HepG2 (cell line): ENCODE results near the gene PAXX. TPM values are rescaled to one million over a fixed set of nuclear protein-coding genes. Genes with fewer than 3 reads are reported as not detected.

Experiments used
- ERF ChIP-seq: IDR thresholded peaks from 2 replicates; pipeline ENCODE4 v1.6.1; 2018; ENCODE audit warnings: missing biosample characterization, missing genetic modification reagents
- HOXA9 ChIP-seq: sonication (generic); formaldehyde crosslinking; IDR thresholded peaks from 2 replicates; pipeline ENCODE4 v1.8.1; 2022; ENCODE audit warnings: missing genetic modification reagents, mild to moderate bottlenecking, moderate library complexity, borderline replicate concordance
- JARID2 ChIP-seq: sonication (generic); formaldehyde crosslinking; IDR thresholded peaks from 2 replicates; pipeline ENCODE4 v1.8.1; 2023; ENCODE audit warnings: missing genetic modification reagents, inconsistent platforms; ENCODE audit not compliant: insufficient replicate concordance
- KLF15 ChIP-seq: sonication (generic); formaldehyde crosslinking; IDR thresholded peaks from 2 replicates; pipeline ENCODE4 v1.8.1; 2023; ENCODE audit warnings: borderline replicate concordance, mild to moderate bottlenecking, inconsistent platforms, missing genetic modification reagents, mixed read lengths
- KMT2A ChIP-seq: sonication (generic); formaldehyde crosslinking; IDR thresholded peaks from 2 replicates; pipeline ENCODE4 v1.4.0; 2020; ENCODE audit warnings: missing genetic modification reagents
- MAFF ChIP-seq: IDR thresholded peaks from 2 replicates; pipeline ENCODE4 v1.6.1; 2011; ENCODE audit warnings: low read depth, low read length, improper control_type of control experiment
- MTA1 ChIP-seq: sonication (generic); formaldehyde crosslinking; IDR thresholded peaks from 2 replicates; pipeline ENCODE4 v1.4.0; 2020; ENCODE audit warnings: missing genetic modification reagents, mild to moderate bottlenecking, borderline replicate concordance
- NR2F6 ChIP-seq, 2 experiments: IDR thresholded peaks; 2 replicates each; pipeline ENCODE4 v1.6.1; 2016; ENCODE audit warnings: antibody characterized with exemption in 1 of 2, mild to moderate bottlenecking in 1 of 2
- PAF1 ChIP-seq: IDR thresholded peaks from 2 replicates; pipeline ENCODE4 v1.6.1; 2016; ENCODE audit warnings: missing genetic modification reagents, missing compliant biosample characterization
- PHF5A ChIP-seq: IDR thresholded peaks from one replicate; pipeline ENCODE4 v1.6.1; 2018; ENCODE audit warnings: low read depth, missing genetic modification reagents; ENCODE audit not compliant: unreplicated experiment
- POGZ ChIP-seq: sonication (generic); formaldehyde crosslinking; IDR thresholded peaks from 2 replicates; pipeline ENCODE4 v1.4.0; 2020; ENCODE audit warnings: mild to moderate bottlenecking, missing genetic modification reagents
- SAFB2 ChIP-seq: sonication (generic); formaldehyde crosslinking; IDR thresholded peaks from 2 replicates; pipeline ENCODE4 v1.5.1; 2020; ENCODE audit warnings: missing genetic modification reagents, low read depth, mild to moderate bottlenecking, borderline replicate concordance
- SALL2 ChIP-seq: sonication (generic); formaldehyde crosslinking; IDR thresholded peaks from 2 replicates; pipeline ENCODE4 v1.8.1; 2023; ENCODE audit warnings: mild to moderate bottlenecking, missing genetic modification reagents, inconsistent platforms
- SAP130 ChIP-seq: IDR thresholded peaks from 2 replicates; pipeline ENCODE4 v1.6.1; 2016; ENCODE audit warnings: low read depth
- SCMH1 ChIP-seq: sonication (generic); formaldehyde crosslinking; IDR thresholded peaks from 2 replicates; pipeline ENCODE4 v1.9.0; 2021; ENCODE audit warnings: missing genetic modification reagents, mild to moderate bottlenecking, borderline replicate concordance
- SOX6 ChIP-seq, 2 experiments: fragments of 450-650 bp in 1 of 2; sonication (generic) in 1 of 2; formaldehyde crosslinking in 1 of 2; IDR thresholded peaks; 2 replicates each; pipeline versions ENCODE4 v1.4.0 to v1.6.1; 2017 to 2020; ENCODE audit warnings: antibody characterized with exemption in 1 of 2, mild to moderate bottlenecking in 1 of 2, missing genetic modification reagents in 1 of 2
- SP2 ChIP-seq: sonication (generic); formaldehyde crosslinking; IDR thresholded peaks from 2 replicates; pipeline ENCODE4 v1.5.1; 2020; ENCODE audit warnings: mild to moderate bottlenecking, missing genetic modification reagents
- TRAFD1 ChIP-seq: sonication (generic); formaldehyde crosslinking; IDR thresholded peaks from 2 replicates; pipeline ENCODE4 v1.5.1; 2020; ENCODE audit warnings: missing genetic modification reagents, mild to moderate bottlenecking, borderline replicate concordance
- ZFP36 ChIP-seq: fragments of 150-350 bp; IDR thresholded peaks from 2 replicates; pipeline ENCODE4 v1.6.1; 2018; ENCODE audit warnings: borderline replicate concordance, low read length, low read depth; ENCODE audit not compliant: partially characterized antibody
- ZFP36L2 ChIP-seq: sonication (generic); formaldehyde crosslinking; IDR thresholded peaks from 2 replicates; pipeline ENCODE4 v1.4.0; 2020; ENCODE audit warnings: missing genetic modification reagents
- ZNF124 ChIP-seq: sonication (generic); formaldehyde crosslinking; IDR thresholded peaks from 2 replicates; pipeline ENCODE4 v1.4.0; 2020; ENCODE audit warnings: missing genetic modification reagents
- ZNF136 ChIP-seq: sonication (generic); formaldehyde crosslinking; IDR thresholded peaks from 2 replicates; pipeline ENCODE4 v1.8.1; 2022; ENCODE audit warnings: low read depth, mild to moderate bottlenecking, moderate library complexity, missing genetic modification reagents
- ZNF432 ChIP-seq: sonication (generic); formaldehyde crosslinking; IDR thresholded peaks from 2 replicates; pipeline ENCODE4 v1.5.0; 2020; ENCODE audit warnings: missing genetic modification reagents, mild to moderate bottlenecking, borderline replicate concordance
- ZNF484 ChIP-seq: sonication (generic); formaldehyde crosslinking; IDR thresholded peaks from 2 replicates; pipeline ENCODE4 v1.5.1; 2020; ENCODE audit warnings: mild to moderate bottlenecking, low read depth, missing genetic modification reagents, borderline replicate concordance
- polyA plus RNA-seq, 8 experiments: library from polyadenylated mRNA; depleted of rRNA in 3 of 8; stranded (reverse) in 7 of 8; unstranded in 1 of 8; fragments of >200 nt; fragmentation: Illumina TruSeq in 4 of 8; extraction: Trizol in 4 of 8; gene quantifications; 2 replicates each; pipeline versions ENCODE4 v1.2.1 to v1.2.3, GENCODE V29; 2011 to 2016; ENCODE audit warnings: low read depth in 4 of 8, missing spikeins in 1 of 8, mixed read lengths in 1 of 8; ENCODE audit not compliant: insufficient read depth in 1 of 8
- total RNA-seq, 5 experiments: library from RNA; depleted of rRNA; stranded (reverse); fragments of >200 nt; fragmentation: Illumina TruSeq; extraction: Trizol; gene quantifications; 2 replicates each; pipeline ENCODE4 v1.2.3, GENCODE V29; 2016; ENCODE audit warnings: low read depth in 1 of 5
- TF ChIP-seq, protein P1 (sequence below): sonication (generic); formaldehyde crosslinking; IDR thresholded peaks from 2 replicates; pipeline ENCODE4 v1.5.1; 2020; ENCODE audit warnings: mild to moderate bottlenecking, missing genetic modification reagents, borderline replicate concordance
- TF ChIP-seq, protein P2 (sequence below): sonication (generic); formaldehyde crosslinking; IDR thresholded peaks from 2 replicates; pipeline ENCODE4 v1.8.0; 2022; ENCODE audit warnings: mild to moderate bottlenecking, missing genetic modification reagents, moderate library complexity

The PAXX gene
- total and polyA plus RNA-seq, 2 of the 13 experiments (the other 11 are each of a cell fraction or from before 2014, with no cell fraction given), result 14.0 to 31.9 TPM

DNA sequence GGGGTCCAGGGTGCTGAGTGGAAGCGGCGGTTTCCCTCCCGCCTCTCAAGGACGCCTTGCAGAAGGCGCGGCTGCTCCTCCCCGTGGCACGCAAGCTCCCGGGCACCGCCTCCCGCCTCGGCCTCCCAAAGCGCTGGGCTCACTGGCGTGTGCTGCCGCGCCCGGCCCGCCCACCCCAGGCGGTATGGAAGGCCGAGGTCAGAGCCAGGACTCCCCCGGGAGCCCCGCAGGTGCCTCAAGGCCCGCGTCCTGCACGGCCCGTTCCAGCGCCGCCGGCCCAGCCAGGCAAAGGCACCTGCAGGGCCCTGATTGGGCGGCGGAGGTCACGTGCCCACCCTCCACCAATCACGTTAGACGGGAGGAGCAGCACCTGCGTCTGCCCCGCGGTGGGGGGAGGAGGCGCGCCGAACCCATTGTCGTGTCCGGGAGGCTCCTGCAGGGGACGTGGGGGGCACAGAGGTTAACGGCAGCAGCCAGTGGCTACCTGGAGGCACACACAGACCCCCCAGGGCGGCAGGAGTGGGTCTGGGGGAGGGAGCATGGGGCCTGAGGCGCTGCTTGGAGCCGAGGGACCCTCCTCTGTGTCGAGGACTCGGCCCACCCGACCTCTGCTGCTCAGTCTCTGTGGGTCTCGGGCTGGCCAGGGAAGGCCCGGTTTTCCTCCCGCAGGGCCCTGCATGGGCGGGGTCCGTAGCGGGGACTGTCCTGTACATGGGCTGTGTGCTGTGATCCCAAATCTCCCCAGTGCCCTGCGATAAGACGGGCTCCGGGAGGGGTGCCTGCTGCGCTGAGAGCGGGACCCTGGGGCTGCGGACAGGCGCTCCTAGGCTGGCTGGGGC lies 42.2 kb upstream of the PAXX start (continued):
- no peak for TF ChIP-seq ZFP36
- TF ChIP-seq, protein P1, sequence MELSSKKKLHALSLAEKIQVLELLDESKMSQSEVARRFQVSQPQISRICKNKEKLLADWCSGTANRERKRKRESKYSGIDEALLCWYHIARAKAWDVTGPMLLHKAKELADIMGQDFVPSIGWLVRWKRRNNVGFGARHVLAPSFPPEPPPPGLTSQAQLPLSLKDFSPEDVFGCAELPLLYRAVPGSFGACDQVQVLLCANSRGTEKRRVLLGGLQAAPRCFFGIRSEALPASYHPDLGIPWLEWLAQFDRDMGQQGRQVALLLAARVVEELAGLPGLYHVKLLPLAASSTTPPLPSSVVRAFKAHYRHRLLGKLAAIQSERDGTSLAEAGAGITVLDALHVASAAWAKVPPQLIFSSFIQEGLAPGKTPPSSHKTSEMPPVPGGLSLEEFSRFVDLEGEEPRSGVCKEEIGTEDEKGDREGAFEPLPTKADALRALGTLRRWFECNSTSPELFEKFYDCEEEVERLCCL (CRISPR knock-in tag), result no peak
- TF ChIP-seq, protein P2, sequence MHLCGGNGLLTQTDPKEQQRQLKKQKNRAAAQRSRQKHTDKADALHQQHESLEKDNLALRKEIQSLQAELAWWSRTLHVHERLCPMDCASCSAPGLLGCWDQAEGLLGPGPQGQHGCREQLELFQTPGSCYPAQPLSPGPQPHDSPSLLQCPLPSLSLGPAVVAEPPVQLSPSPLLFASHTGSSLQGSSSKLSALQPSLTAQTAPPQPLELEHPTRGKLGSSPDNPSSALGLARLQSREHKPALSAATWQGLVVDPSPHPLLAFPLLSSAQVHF (CRISPR knock-in tag), result peak; percentile 58; the same call in 1 of the 2 replicates
- TF ChIP-seq MTA1 (CRISPR knock-in tag), result no peak
- TF ChIP-seq SAP130 (CRISPR knock-in tag), result peak; percentile 84; the same call in 1 of the 2 replicates
- TF ChIP-seq KMT2A (CRISPR knock-in tag), result peak; percentile 60; the same call in 1 of the 2 replicates
- TF ChIP-seq ZNF124 (CRISPR knock-in tag), result no peak
- TF ChIP-seq HOXA9, result no peak
- no peak for TF ChIP-seq ZNF432 (CRISPR knock-in tag)
- peak; percentile 29; the same call in 1 of the 2 replicates for TF ChIP-seq SP2 (CRISPR knock-in tag)
- TF ChIP-seq SCMH1 (CRISPR knock-in tag), result no peak
- no peak for TF ChIP-seq KLF15 (CRISPR knock-in tag)
- 0 out of 2 replicates have a peak, but pooled peaks have one; percentile 35 for TF ChIP-seq NR2F6 (IDR thresholded peaks at IDR 0.05)
- peak; percentile 51 for TF ChIP-seq NR2F6 (CRISPR knock-in tag; IDR thresholded peaks at IDR 0.05)
- TF ChIP-seq SOX6 (IDR thresholded peaks at IDR 0.05), result no peak
- TF ChIP-seq SOX6 (CRISPR knock-in tag; IDR thresholded peaks at IDR 0.05), result peak; percentile 68
- no peak for TF ChIP-seq PHF5A (CRISPR knock-in tag)
- no peak for TF ChIP-seq PAF1 (CRISPR knock-in tag)
- no peak for TF ChIP-seq ZFP36L2 (CRISPR knock-in tag)
- TF ChIP-seq JARID2, result no peak
- TF ChIP-seq ZNF136, result no peak
- TF ChIP-seq POGZ, result peak; percentile 33
- peak; percentile 44; the same call in 1 of the 2 replicates for TF ChIP-seq SAFB2 (CRISPR knock-in tag)
- peak; percentile 82 for TF ChIP-seq SALL2 (CRISPR knock-in tag)
- TF ChIP-seq ERF (CRISPR knock-in tag), result 0 out of 2 replicates have a peak, but pooled peaks have one; percentile 22
- TF ChIP-seq TRAFD1, result 0 out of 2 replicates have a peak, but pooled peaks have one; percentile 73
- TF ChIP-seq MAFF, result no peak
- no peak for TF ChIP-seq ZNF484 (CRISPR knock-in tag)
